Measurements from ENCODE around the gene TTI1.

DNA sequence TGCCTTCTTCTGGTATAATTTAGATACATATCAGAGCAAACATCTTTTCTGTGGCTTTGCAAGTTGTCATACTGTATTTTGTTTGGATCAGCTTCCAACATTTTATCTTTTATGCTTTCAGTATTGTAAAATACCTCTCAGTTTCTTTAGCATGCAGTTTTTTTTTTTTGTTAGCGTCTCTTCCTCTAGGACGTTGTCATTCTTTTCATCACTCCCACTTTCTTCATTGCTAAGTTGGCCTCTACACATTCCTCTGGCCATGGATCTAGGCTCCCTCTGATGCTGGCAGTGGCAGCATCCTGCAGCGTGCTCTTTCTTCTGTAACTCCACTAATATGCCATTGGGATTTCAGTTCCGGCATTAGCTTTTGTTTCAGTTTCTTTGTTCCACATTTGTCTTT, 22.0 kb upstream of the TTI1 start:
- no peak for TF ChIP-seq EP300 (IDR thresholded peaks at IDR 0.05)
- TF ChIP-seq CTCF (IDR thresholded peaks at IDR 0.05): no peak
- TF ChIP-seq POLR2AphosphoS5 (IDR thresholded peaks at IDR 0.05): no peak

All from stomach (tissue), 4 donors.